Measurements from ENCODE around the gene A1CF.

- TF ChIP-seq CTCF (IDR thresholded peaks at IDR 0.05) (no peak), EP300 (IDR thresholded peaks at IDR 0.05) (no peak), POLR2A (IDR thresholded peaks at IDR 0.05) (no peak)
Measured at GRCh38 chr10:50894312-50894711, 8.9 kb upstream of the A1CF start.

All from sigmoid colon (tissue), 4 donors.